B cell (primary cell): ENCODE results near the gene PCDH9. TPM values are rescaled to one million over a fixed set of nuclear protein-coding genes. Genes with fewer than 3 reads are reported as not detected.

Experiments used
- ATAC-seq: fragments of 200-7000 bp; cut with Tn5 transposase; one replicate; pipeline ENCODE4 v1.10.0; 2021; ENCODE audit warnings: low read depth, mild to moderate bottlenecking, moderate number of reproducible peaks, moderate library complexity
- CTCF ChIA-PET: fragments of 350-600 bp; sonication (Branson Sonifier 250); formaldehyde crosslinking; loops from one replicate; lab custom pipeline; 2021; ENCODE audit warnings: antibody characterized with exemption, inconsistent platforms; lab: Charles Lee
- POLR2A ChIA-PET: fragments of 350-600 bp; sonication (Branson Sonifier 250); formaldehyde crosslinking; loops from one replicate; lab custom pipeline; 2021; ENCODE audit warnings: antibody characterized with exemption; lab: Charles Lee
- DNase-seq: peaks from one replicate; pipeline ENCODE4 v3.0.0; 2013
- H2AFZ ChIP-seq: 2 replicates; pipeline ENCODE4 v1.6.1; 2012; ENCODE audit warnings: mild to moderate bottlenecking, low read depth, low read length; ENCODE audit not compliant: insufficient read depth, poor library complexity, severe bottlenecking
- H3K27ac ChIP-seq, 2 donors: 1 replicate in 1 of 2; 2 replicates in 1 of 2; pipeline ENCODE4 v1.5.1; 2012 to 2013; ENCODE audit warnings: low read length in 2 of 2, mild to moderate bottlenecking in 2 of 2, moderate library complexity in 1 of 2
- H3K27me3 ChIP-seq, 4 experiments: fragments of 200-600 bp in 1 of 4; sonication (generic) in 1 of 4; replicated peaks in 1 of 4; 1 replicate in 2 of 4; 2 replicates in 2 of 4; pipeline versions ENCODE4 v1.6.1 to v1.7.0; 2013 to 2016; ENCODE audit warnings: low read length in 3 of 4, mild to moderate bottlenecking in 2 of 4, mixed read lengths in 1 of 4, moderate library complexity in 1 of 4; ENCODE audit not compliant: insufficient read depth in 4 of 4, control insufficient read depth in 3 of 4; ENCODE audit errors: control extremely low read depth in 1 of 4
- H3K36me3 ChIP-seq, 2 experiments: replicated peaks in 1 of 2; 1 replicate in 1 of 2; 2 replicates in 1 of 2; pipeline versions ENCODE4 v1.6.1 to v1.7.1; 2013; ENCODE audit warnings: low read length in 1 of 2; ENCODE audit not compliant: insufficient read depth in 2 of 2, control insufficient read depth in 1 of 2; ENCODE audit errors: control extremely low read depth in 1 of 2, extremely low read depth in 1 of 2
- H3K4me1 ChIP-seq, 2 donors: fragments of 200-600 bp in 1 of 2; sonication (generic) in 1 of 2; 1 replicate in 1 of 2; 2 replicates in 1 of 2; pipeline versions ENCODE4 v1.5.1 to v1.6.1; 2013 to 2017; ENCODE audit warnings: low read length in 2 of 2; ENCODE audit not compliant: control insufficient read depth in 2 of 2, insufficient read depth in 2 of 2
- H3K4me2 ChIP-seq: replicated peaks from 2 replicates; pipeline ENCODE3; 2012; ENCODE audit warnings: mild to moderate bottlenecking, low read depth, low read length; ENCODE audit not compliant: poor library complexity, severe bottlenecking
- H3K4me3 ChIP-seq, 5 experiments: fragments of 200-600 bp in 1 of 5; sonication (generic) in 1 of 5; 1 replicate in 3 of 5; 2 replicates in 2 of 5; pipeline versions ENCODE4 v1.5.1 to v1.7.0; 2011 to 2016; ENCODE audit warnings: low read length in 4 of 5, mild to moderate bottlenecking in 4 of 5, low read depth in 2 of 5, control low read depth in 1 of 5, moderate library complexity in 1 of 5; ENCODE audit not compliant: insufficient read depth in 1 of 5; ENCODE audit errors: control extremely low read depth in 1 of 5, extremely low read depth in 1 of 5
- H3K79me2 ChIP-seq: fragments of 200-600 bp; sonication (generic); one replicate; pipeline ENCODE4 v1.6.0; 2016; ENCODE audit warnings: low read length; ENCODE audit not compliant: control insufficient read depth, insufficient read depth
- H3K9ac ChIP-seq: fragments of 200-600 bp; sonication (generic); 2 replicates; pipeline ENCODE4 v1.6.1; 2017; ENCODE audit warnings: mild to moderate bottlenecking, low read length, moderate library complexity
- H3K9me3 ChIP-seq, 3 donors: one replicate each; pipeline versions ENCODE4 v1.6.1 to v1.7.1; 2013; ENCODE audit warnings: low read length in 2 of 3; ENCODE audit not compliant: control insufficient read depth in 2 of 3, insufficient read depth in 1 of 3; ENCODE audit errors: control extremely low read depth in 1 of 3
- H4K20me1 ChIP-seq: 2 replicates; pipeline ENCODE4 v1.6.0; 2012; ENCODE audit warnings: mild to moderate bottlenecking, low read length; ENCODE audit not compliant: insufficient read depth, control insufficient read depth, poor library complexity, severe bottlenecking
- H3K27ac Mint-ChIP-seq: one replicate; pipeline ENCODE4 v1.8.0; 2021; ENCODE audit warnings: mixed read lengths
- H3K27me3 Mint-ChIP-seq: one replicate; pipeline ENCODE4 v1.8.0; 2021; ENCODE audit warnings: mixed read lengths
- H3K4me1 Mint-ChIP-seq: one replicate; pipeline ENCODE4 v1.8.0; 2021; ENCODE audit warnings: mixed read lengths
- H3K4me3 Mint-ChIP-seq: one replicate; pipeline ENCODE4 v1.8.0; 2021; ENCODE audit warnings: mixed read lengths
- H3K9me3 Mint-ChIP-seq: one replicate; pipeline ENCODE4 v1.8.0; 2022; ENCODE audit warnings: mixed read lengths; ENCODE audit not compliant: insufficient read depth
- EZH2 ChIP-seq: IDR thresholded peaks from 2 replicates; pipeline ENCODE4 v1.6.1; 2012; ENCODE audit warnings: borderline replicate concordance, low read depth, mild to moderate bottlenecking, moderate library complexity, low read length; ENCODE audit not compliant: insufficient read depth, poor library complexity, severe bottlenecking
- WGBS: methylation state at CpG from one replicate; pipeline ENCODE4 v1.1.5; 2013; ENCODE audit warnings: missing lambda C conversion rate; ENCODE audit not compliant: insufficient coverage; 5-methylcytosine and 5-hydroxymethylcytosine counted together
- intact Hi-C: fragments of 100-400 bp; cut with micrococcal nuclease; formaldehyde crosslinking; loops from one replicate; pipeline ENCODE4 v1.10.0; 2022
- polyA plus RNA-seq: library from polyadenylated mRNA; depleted of rRNA; stranded (reverse); fragments of >200 nt; gene quantifications from 2 replicates; pipeline ENCODE4 v1.2.3, GENCODE V29; 2012
- total RNA-seq, 2 donors: library from RNA; stranded (reverse); fragments of 120-200 nt in 1 of 2; gene quantifications; 1 replicate in 1 of 2; 2 replicates in 1 of 2; pipeline versions ENCODE4 v1.2.3 to v1.2.4, GENCODE V29; 2013 to 2022
- TF ChIP-seq, protein P1 (sequence below): fragments of 200-600 bp; IDR thresholded peaks from one replicate; pipeline ENCODE4 v1.8.0; 2022; ENCODE audit warnings: antibody characterized with exemption, mild to moderate bottlenecking

PCDH9 gene
- total and polyA plus RNA-seq, 2 donors (not counting 1 experiment from before 2014, with no cell fraction given), result 13.1 to 21.8 TPM

- Histone ChIP-seq H3K9me3 (no peaks in the 10 kb centered on the region), H3K79me2 (no peaks in the 10 kb centered on the region), H3K4me1 (no peaks in the 10 kb centered on the region), H3K27ac (no peak overlapping the region), H4K20me1 (no peaks in the 10 kb centered on the region), H3K27me3 (no peaks in the 10 kb centered on the region), H3K9ac (no peak overlapping the region), H3K36me3 (no peaks in the 10 kb centered on the region), H2AFZ (no peak overlapping the region), H3K4me3 (no peak overlapping the region), H3K4me2 (no peak overlapping the region)
- POLR2A ChIA-PET, result no interaction called here
- peaks cover 4% of the 10 kb centered on the region for H3K4me1 Mint-ChIP-seq
- no peaks in the 10 kb centered on the region for H3K9me3 Mint-ChIP-seq
- intact Hi-C loops, result no loop called here
- no peak for DNase-seq
- TF ChIP-seq EZH2, result no peak
- TF ChIP-seq, protein P1, sequence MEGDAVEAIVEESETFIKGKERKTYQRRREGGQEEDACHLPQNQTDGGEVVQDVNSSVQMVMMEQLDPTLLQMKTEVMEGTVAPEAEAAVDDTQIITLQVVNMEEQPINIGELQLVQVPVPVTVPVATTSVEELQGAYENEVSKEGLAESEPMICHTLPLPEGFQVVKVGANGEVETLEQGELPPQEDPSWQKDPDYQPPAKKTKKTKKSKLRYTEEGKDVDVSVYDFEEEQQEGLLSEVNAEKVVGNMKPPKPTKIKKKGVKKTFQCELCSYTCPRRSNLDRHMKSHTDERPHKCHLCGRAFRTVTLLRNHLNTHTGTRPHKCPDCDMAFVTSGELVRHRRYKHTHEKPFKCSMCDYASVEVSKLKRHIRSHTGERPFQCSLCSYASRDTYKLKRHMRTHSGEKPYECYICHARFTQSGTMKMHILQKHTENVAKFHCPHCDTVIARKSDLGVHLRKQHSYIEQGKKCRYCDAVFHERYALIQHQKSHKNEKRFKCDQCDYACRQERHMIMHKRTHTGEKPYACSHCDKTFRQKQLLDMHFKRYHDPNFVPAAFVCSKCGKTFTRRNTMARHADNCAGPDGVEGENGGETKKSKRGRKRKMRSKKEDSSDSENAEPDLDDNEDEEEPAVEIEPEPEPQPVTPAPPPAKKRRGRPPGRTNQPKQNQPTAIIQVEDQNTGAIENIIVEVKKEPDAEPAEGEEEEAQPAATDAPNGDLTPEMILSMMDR, result no peak
- no peak overlapping the region for H3K27ac Mint-ChIP-seq
- no peak overlapping the region for H3K4me3 Mint-ChIP-seq
- WGBS, result no CpG with 5 or more reads among the region's 2 CpGs
- ATAC-seq, result no peak
- CTCF ChIA-PET, result no interaction called here
- no peaks in the 10 kb centered on the region for H3K27me3 Mint-ChIP-seq
These were observed 740.5 kb downstream of the PCDH9 start for GRCh38 chr13:66489586-66489985.

- Mint-ChIP-seq H3K4me1 (peaks cover 4% of the 10 kb centered on the region), H3K27ac (no peak overlapping the region), H3K4me3 (no peak overlapping the region), H3K9me3 (no peaks in the 10 kb centered on the region), H3K27me3 (no peaks in the 10 kb centered on the region)
- Histone ChIP-seq H4K20me1 (no peaks in the 10 kb centered on the region), H3K27me3 (no peaks in the 10 kb centered on the region), H2AFZ (no peak overlapping the region), H3K36me3 (no peaks in the 10 kb centered on the region), H3K27ac (no peak overlapping the region), H3K4me3 (no peak overlapping the region), H3K4me2 (no peak overlapping the region), H3K9ac (no peak overlapping the region), H3K4me1 (no peaks in the 10 kb centered on the region), H3K79me2 (no peaks in the 10 kb centered on the region), H3K9me3 (no peaks in the 10 kb centered on the region)
- ChIA-PET CTCF (no interaction called here), POLR2A (no interaction called here)
- TF ChIP-seq, protein P1, result no peak
- no peak for TF ChIP-seq EZH2
- no CpG with 5 or more reads among the region's 1 CpG for WGBS
- ATAC-seq (no peak), DNase-seq (no peak)
- intact Hi-C loops, result no loop called here
These were observed 741.0 kb downstream of the PCDH9 start for GRCh38 chr13:66489172-66489571.
